GM18526 (cell line): Measurements from ENCODE around the gene TWNK.

Experiments
- POLR2A ChIP-seq: IDR thresholded peaks from 3 replicates; pipeline ENCODE4 v1.6.1; 2011; ENCODE audit not compliant: insufficient read length; ENCODE audit errors: extremely low read depth

The TWNK gene

GRCh38 chr10:101038484-101038883 is 51.1 kb downstream of the TWNK start:
- no peak for TF ChIP-seq POLR2A

GRCh38 chr10:101040061-101040460 is 52.7 kb downstream of the TWNK start:
- TF ChIP-seq POLR2A: no peak

GRCh38 chr10:101040851-101041250 is 53.5 kb downstream of the TWNK start:
- TF ChIP-seq POLR2A: no peak

- TF ChIP-seq POLR2A: no peak
Measured at GRCh38 chr10:101041252-101041761, 54.0 kb downstream of the TWNK start.

- no peak for TF ChIP-seq POLR2A
Measured at GRCh38 chr10:101042118-101042517, 54.8 kb downstream of the TWNK start.

- peak; percentile 75 for TF ChIP-seq POLR2A
Measured at GRCh38 chr10:101042667-101043362, 55.5 kb downstream of the TWNK start.

- TF ChIP-seq POLR2A: no peak
Measured at GRCh38 chr10:101043363-101043707, 56.0 kb downstream of the TWNK start.
